Pancreas (tissue), 10 donors: ENCODE results near the gene IFIT2. TPM values are rescaled to one million over a fixed set of nuclear protein-coding genes. Genes with fewer than 3 reads are reported as not detected.

Source experiments
- ATAC-seq, 4 donors: fragments of 200-7000 bp; cut with Tn5 transposase; one replicate each; pipeline versions ENCODE4 v1.8.0 to v1.9.1; 2020; ENCODE audit warnings: mild to moderate bottlenecking in 4 of 4, moderate library complexity in 4 of 4
- DNase-seq, 6 donors: peaks; one replicate each; pipeline ENCODE4 v3.0.0-alpha.2; 2020
- FAIRE-seq: peaks from 2 replicates; lab custom pipeline; 2012; peaks lifted over from hg19 to GRCh38; lab: Jason Lieb, UNC
- H3K27ac ChIP-seq, 4 donors: fragments of 200-600 bp; sonication (generic); 1 replicate in 3 of 4; 2 replicates in 1 of 4; pipeline versions ENCODE4 v1.5.0 to v1.8.0; 2020
- H3K27me3 ChIP-seq, 4 donors: fragments of 200-600 bp; one replicate each; pipeline ENCODE4 v1.8.0; 2021
- H3K36me3 ChIP-seq, 3 donors: fragments of 200-600 bp; sonication (generic) in 1 of 3; one replicate each; pipeline versions ENCODE4 v1.5.0 to v1.8.0; 2020 to 2021
- H3K4me1 ChIP-seq, 3 donors: fragments of 200-600 bp; one replicate each; pipeline ENCODE4 v1.8.0; 2021
- H3K4me3 ChIP-seq, 4 donors: fragments of 200-600 bp; sonication (generic) in 2 of 4; one replicate each; pipeline versions ENCODE4 v1.5.0 to v1.8.0; 2020 to 2021
- H3K9me3 ChIP-seq, 4 donors: fragments of 200-600 bp; one replicate each; pipeline ENCODE4 v1.8.0; 2021
- WGBS, 2 donors: extraction: QIAGEN DNeasy Blood & Tissue Kit; methylation state at CpG; one replicate each; pipeline ENCODE4 v1.1.7; 2013; 5-methylcytosine and 5-hydroxymethylcytosine counted together
- intact Hi-C, 3 donors: fragments of 100-400 bp; cut with DNase I; formaldehyde crosslinking; loops; one replicate each; pipeline versions ENCODE4 v1.11.1 to v1.14.2; 2022
- polyA plus RNA-seq, 2 donors: library from polyadenylated mRNA; stranded (reverse); fragments of 200-250 nt; gene quantifications; one replicate each; pipeline ENCODE4 v1.2.3, GENCODE V29; 2013
- total RNA-seq, 6 donors: library from RNA; stranded (reverse); fragmentation: NEBNext Ultra II Directional in 4 of 6; extraction: Animal tissue kit (Norgen Biotek cat#: 25700) in 4 of 6; gene quantifications; one replicate each; pipeline versions ENCODE4 v1.2.1 to v1.2.4, GENCODE V29; 2021 to 2023
- TF ChIP-seq, protein P1 (sequence below), 4 donors: fragments of 200-600 bp; sonication (generic) in 3 of 4; IDR thresholded peaks; one replicate each; pipeline versions ENCODE4 v1.5.0 to v1.8.0; 2021; ENCODE audit warnings: antibody characterized with exemption in 4 of 4
- donor health status: healthy with polysubstance abuse.
- donor health status: DM: no; HTN: no; CAD: no; lungs with moderate emphysema.
- donor health status: DM: no; HTN: no; CAD: no.
- donor health status: control.
- donor health status: control.
- donor health status: Bipolar disorder and iron deficiency.
- donor health status: DM: yes; HTN: yes; CAD: no.
- donor health status: DM: no; HTN: no; CAD: no.
- donor health status: DM: no; HTN: no; CAD: no.
- donor health status: DM: yes; HTN: yes; CAD: no.

IFIT2 gene
- total and polyA plus RNA-seq, 8 donors: 1.3 to 7.5 (median 1.6) TPM

DNA sequence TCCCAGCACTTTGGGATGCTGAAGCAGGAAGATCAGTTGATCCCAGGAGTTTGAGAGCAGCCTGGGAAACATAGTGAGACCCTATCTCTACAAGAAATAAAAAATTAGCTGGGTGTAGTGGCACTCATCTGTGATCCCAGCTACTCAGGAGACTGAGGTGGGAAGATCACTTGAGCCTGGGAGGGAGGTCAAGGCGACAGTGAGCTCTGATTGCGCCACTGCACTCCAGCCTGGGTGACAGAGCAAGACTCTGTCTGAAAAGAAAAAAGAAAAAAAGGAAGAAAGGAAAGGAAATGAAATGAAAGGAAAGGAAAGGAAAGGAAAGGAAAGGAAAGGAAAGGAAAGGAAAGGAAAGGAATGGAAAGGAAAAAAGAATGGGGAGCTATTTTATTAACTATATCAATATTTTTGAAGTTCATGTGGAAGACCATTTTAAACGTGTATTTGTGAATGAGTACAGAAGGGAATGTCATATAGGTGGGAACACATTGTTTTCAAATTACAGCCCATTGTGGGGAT is 7.1 kb upstream of the IFIT2 start:
- no peak overlapping the region for H3K27ac ChIP-seq
- H3K27me3 ChIP-seq: no peaks in the 10 kb centered on the region
- no peak for FAIRE-seq
- no peak for DNase-seq
- no peaks in the 10 kb centered on the region for H3K9me3 ChIP-seq
- intact Hi-C loops: no loop called here
- ATAC-seq: no peak
- H3K4me1 ChIP-seq: no peaks in the 10 kb centered on the region
- 71 to 78% methylated on average over 3 of the region's 3 CpGs for WGBS, 2 donors
- TF ChIP-seq, protein P1, sequence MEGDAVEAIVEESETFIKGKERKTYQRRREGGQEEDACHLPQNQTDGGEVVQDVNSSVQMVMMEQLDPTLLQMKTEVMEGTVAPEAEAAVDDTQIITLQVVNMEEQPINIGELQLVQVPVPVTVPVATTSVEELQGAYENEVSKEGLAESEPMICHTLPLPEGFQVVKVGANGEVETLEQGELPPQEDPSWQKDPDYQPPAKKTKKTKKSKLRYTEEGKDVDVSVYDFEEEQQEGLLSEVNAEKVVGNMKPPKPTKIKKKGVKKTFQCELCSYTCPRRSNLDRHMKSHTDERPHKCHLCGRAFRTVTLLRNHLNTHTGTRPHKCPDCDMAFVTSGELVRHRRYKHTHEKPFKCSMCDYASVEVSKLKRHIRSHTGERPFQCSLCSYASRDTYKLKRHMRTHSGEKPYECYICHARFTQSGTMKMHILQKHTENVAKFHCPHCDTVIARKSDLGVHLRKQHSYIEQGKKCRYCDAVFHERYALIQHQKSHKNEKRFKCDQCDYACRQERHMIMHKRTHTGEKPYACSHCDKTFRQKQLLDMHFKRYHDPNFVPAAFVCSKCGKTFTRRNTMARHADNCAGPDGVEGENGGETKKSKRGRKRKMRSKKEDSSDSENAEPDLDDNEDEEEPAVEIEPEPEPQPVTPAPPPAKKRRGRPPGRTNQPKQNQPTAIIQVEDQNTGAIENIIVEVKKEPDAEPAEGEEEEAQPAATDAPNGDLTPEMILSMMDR (IDR thresholded peaks at IDR 0.05): no peak
- H3K4me3 ChIP-seq: no peak overlapping the region
- no peaks in the 10 kb centered on the region for H3K36me3 ChIP-seq

- FAIRE-seq (no peak), DNase-seq (no peak), ATAC-seq (peak in 2 of 4 donors; percentile 60 to 66)
- WGBS, 2 donors: 69 to 74% methylated on average over 1 of the region's 1 CpG
- Histone ChIP-seq H3K9me3 (no peaks in the 10 kb centered on the region), H3K27ac (peak overlapping the region in 1 of 4 donors; percentile 50), H3K4me3 (no peak overlapping the region), H3K4me1 (no peaks in the 10 kb centered on the region), H3K36me3 (no peaks in the 10 kb centered on the region), H3K27me3 (no peaks in the 10 kb centered on the region)
- TF ChIP-seq, protein P1 (IDR thresholded peaks at IDR 0.05): no peak
- intact Hi-C loops: no loop called here
These were observed 6.2 kb upstream of the IFIT2 start for GRCh38 chr10:89295597-89295996.

- TF ChIP-seq, protein P1 (IDR thresholded peaks at IDR 0.05): no peak
- Histone ChIP-seq H3K9me3 (no peaks in the 10 kb centered on the region), H3K27me3 (no peaks in the 10 kb centered on the region), H3K4me3 (no peak overlapping the region), H3K4me1 (peaks cover 0 to 4% (median 4%) of the 10 kb centered on the region in 3 donors), H3K36me3 (no peaks in the 10 kb centered on the region), H3K27ac (peak overlapping the region in 1 of 4 donors; percentile 50)
- FAIRE-seq (no peak), DNase-seq (no peak), ATAC-seq (peak in 2 of 4 donors; percentile 54 to 63)
- WGBS, 2 donors: 86 to 91% methylated on average over 5 of the region's 5 CpGs
- intact Hi-C loops: no loop called here
These were observed 5.6 kb upstream of the IFIT2 start for GRCh38 chr10:89296220-89296648.

- Histone ChIP-seq H3K36me3 (no peaks in the 10 kb centered on the region), H3K4me1 (peaks cover 0 to 7% (median 7%) of the 10 kb centered on the region in 3 donors), H3K9me3 (no peaks in the 10 kb centered on the region), H3K4me3 (no peak overlapping the region), H3K27me3 (no peaks in the 10 kb centered on the region), H3K27ac (no peak overlapping the region)
- 92 to 96% methylated on average over 4 of the region's 4 CpGs for WGBS, 2 donors
- TF ChIP-seq, protein P1 (IDR thresholded peaks at IDR 0.05): no peak
- ATAC-seq: no peak
- no peak for FAIRE-seq
- DNase-seq: no peak
- intact Hi-C loops: no loop called here
These were observed 4.5 kb upstream of the IFIT2 start for GRCh38 chr10:89297356-89297755.

DNA sequence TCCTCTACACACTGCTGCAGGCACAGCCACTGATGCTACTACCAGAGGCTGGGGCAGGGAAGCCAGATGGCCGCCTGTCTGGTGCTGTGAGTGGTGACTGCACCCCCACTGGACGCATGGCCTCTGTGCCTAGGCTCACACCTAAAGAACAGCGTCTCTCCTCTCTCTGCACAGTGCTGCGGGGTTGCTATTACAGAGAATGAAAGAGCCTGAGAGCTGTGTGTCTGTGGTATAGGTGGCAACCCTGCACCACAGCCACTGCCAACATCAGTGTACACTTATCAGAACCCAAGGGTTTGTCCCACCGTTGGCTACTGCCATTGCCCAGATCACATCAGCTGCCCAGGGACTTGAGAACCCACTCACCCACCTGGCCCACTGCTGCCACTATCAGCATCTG is 4.1 kb upstream of the IFIT2 start:
- intact Hi-C loops: no loop called here
- no peak for DNase-seq
- TF ChIP-seq, protein P1 (IDR thresholded peaks at IDR 0.05): no peak
- 93 to 96% methylated on average over 5 of the region's 5 CpGs for WGBS, 2 donors
- Histone ChIP-seq H3K4me3 (no peak overlapping the region), H3K27ac (no peak overlapping the region), H3K9me3 (no peaks in the 10 kb centered on the region), H3K27me3 (no peaks in the 10 kb centered on the region), H3K4me1 (peaks cover 0 to 11% (median 7%) of the 10 kb centered on the region in 3 donors), H3K36me3 (no peaks in the 10 kb centered on the region)
- ATAC-seq: no peak
- FAIRE-seq: no peak
